GM13977 (cell line): Measurements from ENCODE around the gene BORCS8.
"Not testable (repeated sequence)": the region's sequence is repeated elsewhere in the genome, so short reads cannot be mapped to it uniquely, and the experiment has no call there.

Experiments
- DNase-seq: peaks from one replicate; pipeline ENCODE4 v3.0.0; 2012; ENCODE audit warnings: low spot score
- CTCF ChIP-seq: IDR thresholded peaks from 2 replicates; pipeline ENCODE4 v1.5.1; 2012; ENCODE audit warnings: mild to moderate bottlenecking, control low read depth; ENCODE audit not compliant: insufficient read depth; ENCODE audit errors: extremely low read depth, missing control alignments
- in situ Hi-C: fragments of 300-500 bp; cut with MboI; formaldehyde crosslinking; loops from one replicate; pipeline ENCODE4 v1.12.0; 2022; ENCODE audit warnings: low sequenced_read_pairs, low pct_unique_long_range_greater_than_20kb, mixed read lengths, inconsistent platforms; ENCODE audit not compliant: unreplicated experiment

Gene BORCS8

DNA sequence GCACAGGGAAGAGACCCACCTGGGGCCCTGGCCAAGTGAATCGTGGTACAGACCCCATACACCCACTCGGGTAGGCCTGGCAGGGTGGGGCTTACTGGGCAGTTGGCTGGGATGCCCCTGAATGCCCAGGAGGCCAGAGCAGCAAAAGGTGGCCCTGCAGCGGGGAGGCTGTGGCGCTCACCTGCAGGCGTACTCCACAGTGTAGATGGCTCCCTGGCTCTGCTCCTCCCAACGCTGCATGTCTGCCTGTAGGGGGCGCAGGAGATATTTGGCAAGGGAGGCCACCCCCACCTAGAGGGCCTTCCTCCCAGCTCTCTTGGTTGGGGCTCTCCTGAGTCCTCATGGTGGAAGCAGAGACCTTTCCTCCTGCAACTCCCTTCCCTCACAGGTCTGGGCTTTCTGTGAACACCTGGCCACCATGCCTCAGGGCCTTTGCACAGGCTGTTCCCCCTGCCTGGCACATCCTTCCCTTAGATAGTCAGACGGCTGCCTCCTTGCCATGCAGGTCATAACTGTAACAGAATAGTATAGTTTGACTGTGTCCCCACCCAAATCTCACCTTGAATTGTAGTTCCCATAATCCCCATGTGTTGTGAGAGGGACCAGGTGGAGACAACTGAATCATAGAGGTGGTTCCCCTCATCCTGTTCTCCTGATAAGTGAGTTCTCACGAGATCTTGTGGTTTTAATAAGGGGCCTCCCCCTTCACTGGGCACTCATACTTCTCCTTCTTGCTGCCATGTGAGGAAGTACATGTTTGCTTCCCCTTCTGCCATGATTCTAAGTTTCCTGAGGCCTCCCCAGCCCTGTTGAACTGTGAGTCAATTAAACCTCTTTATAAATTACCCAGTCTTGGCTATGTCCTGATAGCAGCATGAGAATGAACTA, 5.9 kb downstream of the BORCS8 start:
- TF ChIP-seq CTCF, result peak; percentile 74
- no peak for DNase-seq
- in situ Hi-C loops, result no loop called here

DNA sequence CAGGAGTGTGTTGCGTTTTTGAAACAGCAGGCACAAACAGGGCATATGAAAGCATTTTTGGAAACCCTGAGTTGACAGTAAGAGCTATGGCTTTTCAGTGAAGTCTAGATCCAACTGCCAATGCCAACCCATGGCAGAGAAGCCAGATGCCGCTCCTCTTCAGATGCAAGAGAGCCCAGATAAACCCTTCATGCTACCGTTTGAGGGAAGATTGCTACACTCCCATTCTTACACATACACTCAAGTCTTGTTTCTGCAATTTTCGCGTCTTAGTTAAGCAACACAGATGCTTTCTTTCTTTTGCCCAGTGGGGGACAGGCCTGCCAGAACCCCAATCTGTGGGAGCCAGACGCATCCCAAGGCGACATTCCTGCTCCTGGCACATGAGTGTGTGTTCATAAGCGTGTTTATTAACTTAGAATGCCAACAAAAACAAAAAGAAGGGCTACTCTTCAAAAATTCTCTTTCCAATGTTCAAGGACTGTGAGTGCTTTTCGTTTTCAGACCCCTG, 10.4 kb downstream of the BORCS8 start:
- no peak for DNase-seq
- in situ Hi-C loops, result no loop called here
- no peak for TF ChIP-seq CTCF

DNA sequence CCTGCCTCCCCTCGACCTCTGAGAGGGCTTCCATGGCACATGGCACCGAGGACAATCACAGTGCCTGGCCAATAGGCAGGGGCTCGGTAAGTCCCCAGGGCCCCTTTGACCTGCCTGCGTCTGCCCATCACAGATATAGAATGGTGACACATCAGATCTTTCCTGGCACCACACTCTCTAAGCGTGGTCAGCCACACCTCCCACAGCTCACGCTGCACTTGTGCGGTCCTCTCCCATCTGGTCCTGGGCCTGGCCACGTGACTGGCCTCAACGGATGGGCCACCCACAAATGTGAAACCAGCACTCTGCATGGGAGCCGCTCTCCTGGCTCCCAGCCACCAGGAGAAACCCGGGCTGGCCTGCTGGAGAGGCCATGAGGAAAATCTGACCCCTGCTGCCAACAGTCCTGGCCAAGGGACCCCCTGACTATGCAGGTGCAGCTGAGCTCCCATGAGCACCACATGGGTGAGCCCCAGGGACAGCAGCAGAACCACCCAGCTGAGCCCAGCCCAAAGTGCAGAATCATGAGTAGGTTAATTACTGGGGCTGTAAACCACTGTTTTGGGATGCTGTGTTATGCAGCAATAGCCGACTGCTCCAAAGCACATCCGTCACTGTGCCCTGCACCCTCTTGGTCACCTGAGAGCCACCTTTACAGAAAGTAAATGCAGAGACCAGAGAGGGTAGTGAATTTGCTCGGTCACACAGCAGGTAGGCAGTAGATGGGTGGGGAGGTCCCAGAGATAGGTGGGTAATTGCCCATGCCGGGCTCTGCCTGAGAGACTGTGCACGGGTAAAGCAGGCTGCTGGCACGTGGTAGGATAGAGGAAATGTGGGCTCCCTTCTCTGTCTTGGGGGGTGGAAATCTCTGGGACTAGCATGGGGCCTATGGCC, 12.2 kb downstream of the BORCS8 start:
- in situ Hi-C loops, result no loop called here
- DNase-seq, result no peak
- TF ChIP-seq CTCF, result no peak

DNA sequence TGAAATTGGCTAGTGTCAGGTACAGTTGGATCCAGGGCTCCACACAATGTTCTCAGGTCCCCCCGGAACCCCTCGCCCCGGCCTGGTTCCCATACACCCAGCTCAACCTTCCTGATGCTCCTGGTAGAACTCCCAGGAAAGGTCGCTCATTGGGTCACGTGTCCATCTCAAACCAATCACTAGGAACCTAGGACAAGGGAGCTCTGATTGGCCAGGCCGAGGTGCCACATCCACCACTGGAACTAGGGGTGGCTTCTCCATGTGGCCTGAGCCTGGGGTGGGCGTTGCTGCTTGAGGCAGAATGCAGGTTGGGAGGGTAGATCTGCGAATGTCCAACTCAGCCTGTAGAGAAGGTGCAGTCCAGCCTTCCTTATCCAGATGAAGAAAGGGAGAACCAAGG, 15.0 kb downstream of the BORCS8 start:
- no peak for TF ChIP-seq CTCF
- in situ Hi-C loops, result no loop called here
- no peak for DNase-seq

DNA sequence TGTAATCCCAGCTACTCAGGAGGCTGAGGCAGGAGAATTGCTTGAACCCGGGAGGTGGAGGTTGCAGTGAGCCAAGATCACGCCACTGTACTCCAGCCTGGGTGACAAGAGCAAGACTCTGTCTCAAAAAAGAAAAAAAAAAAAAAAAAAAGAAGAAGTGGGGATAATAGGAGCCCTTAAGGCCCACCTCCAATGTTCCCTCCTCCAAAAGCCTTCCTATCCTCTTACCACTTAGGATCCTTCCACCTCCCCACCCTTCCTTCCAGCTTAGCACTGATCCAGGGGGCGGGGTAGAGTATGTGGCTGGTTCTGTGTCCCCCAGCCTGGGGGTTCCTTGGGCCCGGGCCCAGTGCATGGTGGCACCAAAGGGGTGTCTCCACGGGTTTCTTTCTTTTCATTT, 18.7 kb downstream of the BORCS8 start:
- not testable (repeated sequence) for DNase-seq
- in situ Hi-C loops, result loop anchor here (25.0 kb wide), 1 partner anchor 314 kb away; no protein-coding TSS in a partner anchor

GRCh38 chr19:19171821-19172532, 20.0 kb downstream of the BORCS8 start:
- in situ Hi-C loops, result loop anchor here (25.0 kb wide), 1 partner anchor 315 kb away; no protein-coding TSS in a partner anchor
- peak; percentile 76 for DNase-seq
- TF ChIP-seq CTCF, result no peak
